Prostate gland (tissue), 2 donors: ENCODE data around the gene C11orf91. TPM values are rescaled to one million over a fixed set of nuclear protein-coding genes. Genes with fewer than 3 reads are reported as not detected.
"Not testable (repeated sequence)": the region's sequence is repeated elsewhere in the genome, so short reads cannot be mapped to it uniquely, and the experiment has no call there.

Experiments
- DNase-seq: peaks from one replicate; pipeline ENCODE4 v3.0.0-alpha.2; 2019; ENCODE audit warnings: low spot score
- H3K27ac ChIP-seq, 2 donors: fragments of 200-600 bp; sonication (generic); 2 replicates each; pipeline ENCODE4 v1.5.1; 2017 to 2019
- H3K27me3 ChIP-seq: fragments of 200-600 bp; sonication (generic); replicated peaks from 2 replicates; pipeline ENCODE4 v1.5.1; 2019; ENCODE audit not compliant: insufficient read depth
- H3K36me3 ChIP-seq, 2 donors: fragments of 200-600 bp; sonication (generic); 1 replicate in 1 of 2; 2 replicates in 1 of 2; pipeline versions ENCODE4 v1.5.1 to v1.8.1; 2017 to 2019
- H3K4me1 ChIP-seq: fragments of 200-600 bp; sonication (generic); replicated peaks from 2 replicates; pipeline ENCODE4 v1.5.1; 2019
- H3K4me3 ChIP-seq, 2 donors: fragments of 200-600 bp; sonication (generic); 2 replicates each; pipeline ENCODE4 v1.5.1; 2017 to 2019
- H3K9me3 ChIP-seq: fragments of 200-600 bp; sonication (generic); 2 replicates; pipeline ENCODE4 v1.5.1; 2017
- CTCF ChIP-seq, 4 experiments: fragments of 200-600 bp in 2 of 4; fragments of 450-650 bp in 2 of 4; sonication (generic) in 2 of 4; IDR thresholded peaks; 1 replicate in 3 of 4; 2 replicates in 1 of 4; pipeline ENCODE4 v1.5.1; 2016 to 2019; ENCODE audit warnings: antibody characterized with exemption in 4 of 4, mild to moderate bottlenecking in 2 of 4, moderate library complexity in 2 of 4
- POLR2A ChIP-seq: fragments of 450-650 bp; IDR thresholded peaks from one replicate; pipeline ENCODE4 v1.6.1; 2016; ENCODE audit warnings: antibody characterized with exemption, mild to moderate bottlenecking
- POLR2AphosphoS5 ChIP-seq: sonication (generic); formaldehyde crosslinking; IDR thresholded peaks from one replicate; pipeline ENCODE4 v1.6.1; 2017; ENCODE audit warnings: antibody characterized with exemption
- WGBS: methylation state at CpG from one replicate; pipeline ENCODE4 v1.1.5; 2018; 5-methylcytosine and 5-hydroxymethylcytosine counted together
- intact Hi-C: fragments of 100-400 bp; cut with DNase I; formaldehyde crosslinking; loops from one replicate; pipeline ENCODE4 v1.14.2; 2022
- total RNA-seq, 2 donors: library from RNA; depleted of rRNA; stranded (reverse); fragments of >200 nt; gene quantifications; one replicate each; pipeline ENCODE4 v1.1.0, GENCODE V29; 2016

Gene C11orf91
- total RNA-seq, 2 donors from 2014 or later = not detected

GRCh38 chr11:33665350-33666106, 35.1 kb downstream of the C11orf91 start:
- no peaks in the 10 kb centered on the region for H3K36me3 ChIP-seq
- no peaks in the 10 kb centered on the region for H3K27me3 ChIP-seq
- H3K27ac ChIP-seq = no peak overlapping the region
- H3K4me1 ChIP-seq = no peaks in the 10 kb centered on the region
- no peak for DNase-seq
- 76% methylated on average over 6 of the region's 6 CpGs for WGBS
- no peaks in the 10 kb centered on the region for H3K9me3 ChIP-seq
- intact Hi-C loops = no loop called here
- TF ChIP-seq POLR2A = no peak
- no peak for TF ChIP-seq POLR2AphosphoS5
- TF ChIP-seq CTCF (IDR thresholded peaks at IDR 0.05) = no peak
- H3K4me3 ChIP-seq = no peak overlapping the region

- Histone ChIP-seq H3K27me3 (no peaks in the 10 kb centered on the region), H3K27ac (no peak overlapping the region), H3K36me3 (no peaks in the 10 kb centered on the region), H3K4me3 (no peak overlapping the region), H3K9me3 (no peaks in the 10 kb centered on the region), H3K4me1 (no peaks in the 10 kb centered on the region)
- intact Hi-C loops = no loop called here
- WGBS = 74% methylated on average over 4 of the region's 4 CpGs
- TF ChIP-seq POLR2AphosphoS5 (no peak), CTCF (IDR thresholded peaks at IDR 0.05) (no peak), POLR2A (no peak)
- DNase-seq = no peak
These were observed 35.8 kb downstream of the C11orf91 start for GRCh38 chr11:33664827-33665226.

- no peak for TF ChIP-seq POLR2A
- TF ChIP-seq POLR2AphosphoS5 = no peak
- no peak for TF ChIP-seq CTCF (IDR thresholded peaks at IDR 0.05)
- Histone ChIP-seq H3K27ac (no peak overlapping the region), H3K36me3 (no peaks in the 10 kb centered on the region), H3K4me3 (no peak overlapping the region), H3K4me1 (no peaks in the 10 kb centered on the region), H3K9me3 (no peaks in the 10 kb centered on the region), H3K27me3 (no peaks in the 10 kb centered on the region)
- WGBS = 94% methylated on average over 6 of the region's 6 CpGs
- intact Hi-C loops = no loop called here
- DNase-seq = no peak
These were observed 36.5 kb downstream of the C11orf91 start for GRCh38 chr11:33664166-33664565.

- DNase-seq = no peak
- H3K9me3 ChIP-seq = no peaks in the 10 kb centered on the region
- H3K27me3 ChIP-seq = no peaks in the 10 kb centered on the region
- H3K27ac ChIP-seq = no peak overlapping the region
- TF ChIP-seq POLR2A (no peak), CTCF (IDR thresholded peaks at IDR 0.05) (no peak), POLR2AphosphoS5 (no peak)
- H3K36me3 ChIP-seq = no peaks in the 10 kb centered on the region
- no peaks in the 10 kb centered on the region for H3K4me1 ChIP-seq
- intact Hi-C loops = no loop called here
- no peak overlapping the region for H3K4me3 ChIP-seq
These were observed 37.5 kb downstream of the C11orf91 start for GRCh38 chr11:33663121-33663520.

- H3K4me1 ChIP-seq, H3K9me3 ChIP-seq, H3K4me3 ChIP-seq, intact Hi-C loops, H3K36me3 ChIP-seq, H3K27me3 ChIP-seq, H3K27ac ChIP-seq, DNase-seq: not testable (repeated sequence)
- 96% methylated on average over 7 of the region's 7 CpGs for WGBS
These were observed 39.1 kb downstream of the C11orf91 start for GRCh38 chr11:33661526-33661925.
